Endothelial cell of umbilical vein (primary cell): ENCODE data around the gene GALNT17.

Source experiments
- CTCF ChIP-seq, 2 donors: IDR thresholded peaks; 1 replicate in 1 of 2; 2 replicates in 1 of 2; pipeline ENCODE4 v1.5.1; 2011; ENCODE audit warnings: low read length in 2 of 2, mild to moderate bottlenecking in 2 of 2, moderate library complexity in 2 of 2, control low read depth in 1 of 2, inconsistent platforms in 1 of 2, low read depth in 1 of 2; ENCODE audit not compliant: insufficient read depth in 1 of 2; ENCODE audit errors: extremely low read depth in 1 of 2
- FOS ChIP-seq: IDR thresholded peaks from 2 replicates; pipeline ENCODE4 v1.6.1; 2011; ENCODE audit warnings: mild to moderate bottlenecking, low read length, moderate library complexity, borderline replicate concordance; ENCODE audit not compliant: insufficient read depth
- POLR2AphosphoS5 ChIP-seq: IDR thresholded peaks from 2 replicates; pipeline ENCODE4 v1.6.1; 2012; ENCODE audit warnings: low read depth, mild to moderate bottlenecking, control low read depth, low read length, moderate library complexity; ENCODE audit not compliant: insufficient read depth

- no peak for TF ChIP-seq CTCF (IDR thresholded peaks at IDR 0.05; ENCODE audit: extremely low read depth in 1 of 2, insufficient read depth in 1 of 2, low read depth in 1 of 2, low read length in 2 of 2)
- no peak for TF ChIP-seq FOS
- TF ChIP-seq POLR2AphosphoS5: no peak
Observed at GRCh38 chr7:71611986-71612385, 480.0 kb downstream of the GALNT17 start.
